Measurements from ENCODE around the gene PLD5. TPM values are rescaled to one million over a fixed set of nuclear protein-coding genes. Genes with fewer than 3 reads are reported as not detected.
A peak's percentile ranks its signal among the peaks of the same experiment; 100 is the strongest.

Gene PLD5
- polyA plus RNA-seq, 1 of the 3 experiments (the other 2 are of a cell fraction) = 0.08 TPM

GRCh38 chr1:242133351-242133750 is 391.1 kb downstream of the PLD5 start:
- ChIA-PET CTCF (no interaction called here), POLR2A (no interaction called here)
- H3K36me3 ChIP-seq (replicated peaks in 1 of 2; ENCODE audit: control insufficient read depth in 1 of 2, insufficient read depth in 2 of 2, low read length in 1 of 2) = peaks cover 0 to 2% of the 10 kb centered on the region in 2 experiments
- no peak overlapping the region for H2AFZ ChIP-seq (ENCODE audit: low read depth)
- no peak overlapping the region for H3K4me2 ChIP-seq
- H4K20me1 ChIP-seq (ENCODE audit: insufficient read depth) = no peaks in the 10 kb centered on the region
- no peak overlapping the region for H3K4me3 ChIP-seq (ENCODE audit: low read depth in 2 of 2, low read length in 1 of 2)
- no peaks in the 10 kb centered on the region for H3K79me2 ChIP-seq (ENCODE audit: insufficient read depth)
- H3K4me1 ChIP-seq (ENCODE audit: control insufficient read depth in 1 of 2, insufficient read depth in 2 of 2, low read depth in 1 of 2, low read length in 1 of 2) = peaks cover 0 to 17% of the 10 kb centered on the region in 2 experiments; a peak in 2 of 4 replicates
- H3K27ac ChIP-seq (ENCODE audit: low read depth in 2 of 2, low read length in 1 of 2) = peak overlapping the region in 1 of 2 experiments; percentile 96; a peak in 2 of 4 replicates
- no peaks in the 10 kb centered on the region for H3F3A ChIP-seq (replicated peaks; ENCODE audit: insufficient read depth)
- no peak for TF ChIP-seq EZH2phosphoT487 (IDR thresholded peaks at IDR 0.05; ENCODE audit: borderline replicate concordance, low read depth)
- TF ChIP-seq GABPA (IDR thresholded peaks at IDR 0.05; ENCODE audit: low read depth) = no peak
- no peak for TF ChIP-seq USF1 (IDR thresholded peaks at IDR 0.05; ENCODE audit: borderline replicate concordance, low read depth)
- no peak for TF ChIP-seq MAX (IDR thresholded peaks at IDR 0.05; ENCODE audit: low read depth)
- TF ChIP-seq MXI1 (IDR thresholded peaks at IDR 0.05; ENCODE audit: low read depth, low read length) = no peak
- no peak for TF ChIP-seq JUND (IDR thresholded peaks at IDR 0.05)
- no peak for TF ChIP-seq RCOR1 (IDR thresholded peaks at IDR 0.05; ENCODE audit: low read length)
- no peak for TF ChIP-seq TCF12 (IDR thresholded peaks at IDR 0.05)
- no peak for TF ChIP-seq GATA2 (CRISPR knock-in tag; IDR thresholded peaks at IDR 0.05)
- no peak for TF ChIP-seq IRF3 (IDR thresholded peaks at IDR 0.05; ENCODE audit: low read depth, low read length)
- TF ChIP-seq YY1 (IDR thresholded peaks at IDR 0.05; ENCODE audit: low read depth) = no peak
- TF ChIP-seq ELF1 (IDR thresholded peaks at IDR 0.05) = no peak
- no peak for TF ChIP-seq PBX3 (IDR thresholded peaks at IDR 0.05)
- no peak for TF ChIP-seq NRF1 (IDR thresholded peaks at IDR 0.05; ENCODE audit: low read depth, low read length)
- no peak for TF ChIP-seq TAF1 (IDR thresholded peaks at IDR 0.05; ENCODE audit: borderline replicate concordance, low read depth, low read length)
- no peak for TF ChIP-seq FOXM1 (IDR thresholded peaks at IDR 0.05; ENCODE audit: low read depth)
- no peak for TF ChIP-seq RXRA (IDR thresholded peaks at IDR 0.05; ENCODE audit: borderline replicate concordance, low read depth)
- no peak for TF ChIP-seq NFIC (IDR thresholded peaks at IDR 0.05; ENCODE audit: borderline replicate concordance)
- no peaks in the 10 kb centered on the region for H3K9me3 ChIP-seq
- DNase-seq = no peak
- WGBS (ENCODE audit: low lambda C conversion rate) = 75% methylated on average over 1 of the region's 1 CpG
- no peaks in the 10 kb centered on the region for H3K27me3 ChIP-seq (ENCODE audit: insufficient read depth)
- no peaks in the 10 kb centered on the region for H3K9me2 ChIP-seq
- H3K9ac ChIP-seq = no peak overlapping the region
